GM21619 (cell line): ENCODE data around the gene TLDC2.
"Not testable (repeated sequence)": the region's sequence is repeated elsewhere in the genome, so short reads cannot be mapped to it uniquely, and the experiment has no call there.

ENCODE experiments used
- ATAC-seq: cut with Tn5 transposase; IDR thresholded peaks from one replicate; pipeline ENCODE4 v1.9.1; 2021; ENCODE audit not compliant: unreplicated experiment

Gene TLDC2

DNA sequence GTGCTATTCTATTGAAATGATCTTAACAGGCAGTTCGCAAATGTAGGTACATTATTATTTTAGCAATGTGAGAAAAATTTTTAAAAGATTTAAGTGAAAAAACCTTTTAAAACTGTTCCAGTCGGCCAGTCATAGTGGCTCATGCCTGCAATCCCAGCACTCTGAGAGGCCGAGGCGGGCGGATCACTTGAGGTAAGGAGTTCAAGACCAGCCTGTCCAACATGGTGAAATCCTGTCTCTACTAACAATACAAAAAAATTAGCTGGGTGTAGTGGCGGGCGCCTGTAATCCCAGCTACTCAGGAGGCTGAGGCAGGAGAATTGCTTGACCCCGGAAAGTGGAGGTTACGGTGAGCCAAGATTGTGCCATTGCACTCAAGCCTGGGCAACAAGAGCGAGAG is 29.6 kb downstream of the TLDC2 start:
- ATAC-seq: not testable (repeated sequence)

DNA sequence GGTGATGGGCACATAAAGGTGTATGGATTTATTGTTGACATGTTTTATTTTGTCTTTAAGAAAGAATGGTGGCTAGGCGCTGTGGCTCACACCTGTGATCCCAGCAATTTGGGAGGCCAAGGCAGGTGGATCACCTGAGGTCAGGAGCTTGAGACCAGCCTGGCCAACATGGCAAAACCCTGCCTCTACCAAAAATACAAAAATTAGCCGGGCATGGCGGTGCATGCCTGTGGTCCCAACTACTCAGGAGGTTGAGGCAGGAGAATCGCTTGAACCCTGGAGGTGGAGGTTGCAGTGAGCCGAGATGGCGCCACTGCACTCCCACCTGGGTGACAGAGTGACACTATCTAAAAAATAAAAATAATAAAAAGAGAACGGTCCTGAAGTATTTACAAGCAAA is 30.1 kb downstream of the TLDC2 start:
- ATAC-seq: not testable (repeated sequence)

DNA sequence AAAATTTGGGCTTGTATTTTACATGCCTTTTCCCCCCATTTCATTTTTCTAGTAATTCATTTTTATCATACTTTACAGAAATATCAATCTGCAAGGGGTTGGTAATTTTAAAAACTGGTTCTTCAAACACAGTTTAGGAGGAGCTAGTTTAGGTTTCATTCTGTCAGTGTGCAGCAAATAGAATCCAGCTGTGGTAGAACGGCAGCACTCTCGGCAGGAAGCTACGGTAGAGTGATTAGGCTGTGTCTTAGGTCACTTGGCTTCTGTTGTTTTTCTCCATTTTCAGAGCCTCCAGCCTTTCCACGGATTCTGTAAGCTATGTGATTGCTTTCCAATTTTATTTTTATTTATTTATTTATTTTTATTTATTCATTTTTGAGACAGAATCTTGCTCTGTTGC is 32.7 kb downstream of the TLDC2 start:
- ATAC-seq: no peak

- ATAC-seq: no peak
Observed at GRCh38 chr20:36916199-36916598, 40.3 kb downstream of the TLDC2 start.

DNA sequence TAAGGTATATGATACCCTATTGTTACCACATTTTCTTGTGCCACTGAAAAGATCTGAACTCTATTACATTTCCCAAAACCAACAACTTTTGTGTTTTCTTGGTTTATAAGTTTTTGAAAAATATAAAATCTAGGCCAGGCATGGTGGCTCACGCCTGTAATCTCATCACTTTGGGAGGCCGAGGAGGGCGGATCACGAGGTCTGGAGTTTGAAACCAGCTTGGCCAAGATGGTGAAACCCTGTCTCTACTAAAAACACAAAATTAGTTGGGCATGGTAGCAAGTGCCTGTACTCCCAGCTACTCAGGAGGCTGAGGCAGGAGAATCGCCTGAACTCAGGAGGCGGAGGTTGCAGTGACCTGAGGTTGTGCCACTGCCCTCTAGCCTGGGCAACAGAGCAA is 41.3 kb downstream of the TLDC2 start:
- no peak for ATAC-seq

- ATAC-seq: no peak
Observed at GRCh38 chr20:36917943-36918342, 42.0 kb downstream of the TLDC2 start.

GRCh38 chr20:36919715-36920333 is 43.9 kb downstream of the TLDC2 start:
- ATAC-seq: no peak

DNA sequence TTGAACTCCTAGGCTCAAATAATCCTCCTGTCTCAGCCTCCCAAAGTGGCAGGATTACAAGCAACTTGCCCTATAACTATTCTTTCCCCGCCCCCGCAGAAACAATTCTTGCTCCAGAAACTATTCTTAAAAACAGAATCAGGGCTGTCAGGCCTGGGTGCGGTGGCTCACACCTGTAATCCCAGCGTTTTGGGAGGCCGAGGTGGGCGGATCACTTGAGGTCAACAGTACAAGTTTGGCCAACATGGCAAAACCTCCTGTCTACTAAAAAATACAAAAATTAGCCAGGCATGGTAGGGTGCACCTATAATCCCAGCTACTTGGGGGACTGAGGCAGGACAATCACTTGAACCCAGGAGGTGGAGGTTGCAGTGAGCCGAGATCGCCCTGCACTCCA is 44.4 kb downstream of the TLDC2 start:
- ATAC-seq: no peak

GRCh38 chr20:36924167-36925045 is 48.5 kb downstream of the TLDC2 start:
- no peak for ATAC-seq

- no peak for ATAC-seq
Observed at GRCh38 chr20:36925234-36925633, 49.3 kb downstream of the TLDC2 start.

DNA sequence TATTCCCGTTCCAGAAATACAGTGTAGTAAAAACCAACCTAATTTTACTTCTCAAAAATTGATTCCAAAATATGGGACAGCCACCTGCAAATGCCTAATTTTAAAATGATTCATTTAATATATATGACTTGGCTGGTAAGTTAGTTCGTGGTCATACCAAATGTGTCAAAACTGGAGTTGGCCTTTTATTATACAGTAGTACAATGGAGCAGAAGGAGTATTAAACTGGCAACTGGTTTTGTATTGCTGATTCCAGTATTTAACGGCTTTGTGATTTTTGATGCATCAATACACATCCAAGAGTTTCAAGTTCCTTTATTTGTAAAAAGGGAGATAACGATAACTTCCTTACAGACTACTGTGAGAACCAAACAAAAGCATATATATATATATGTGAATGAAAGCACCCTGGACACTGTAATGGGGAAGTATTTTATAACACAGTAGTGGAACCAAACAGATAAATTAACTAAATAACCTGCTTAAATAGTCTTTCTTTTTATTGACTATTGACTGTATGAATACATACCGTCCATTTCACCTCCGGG is 50.8 kb downstream of the TLDC2 start:
- ATAC-seq: no peak

GRCh38 chr20:36927704-36928103 is 51.8 kb downstream of the TLDC2 start:
- ATAC-seq: no peak

GRCh38 chr20:36929290-36929689 is 53.4 kb downstream of the TLDC2 start:
- ATAC-seq: no peak

DNA sequence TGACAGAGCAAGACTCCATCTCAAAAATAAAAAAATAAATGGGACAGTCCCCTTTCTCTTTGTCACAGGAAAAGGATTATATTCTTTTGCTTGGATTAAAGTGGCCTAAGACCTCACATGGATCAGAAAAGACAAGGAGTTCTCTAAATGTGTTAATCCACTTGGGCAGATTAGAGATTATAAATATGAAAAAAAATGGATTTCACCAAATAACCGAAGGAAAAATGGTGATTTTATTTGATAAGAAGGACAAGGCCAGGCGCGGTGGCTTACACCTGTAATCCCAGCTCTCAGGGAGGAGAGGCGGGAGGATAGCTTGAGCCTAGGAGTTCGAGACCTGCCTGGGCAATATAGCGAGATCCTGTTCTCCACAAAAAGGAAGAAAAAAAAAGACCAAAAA is 53.8 kb downstream of the TLDC2 start:
- no peak for ATAC-seq

DNA sequence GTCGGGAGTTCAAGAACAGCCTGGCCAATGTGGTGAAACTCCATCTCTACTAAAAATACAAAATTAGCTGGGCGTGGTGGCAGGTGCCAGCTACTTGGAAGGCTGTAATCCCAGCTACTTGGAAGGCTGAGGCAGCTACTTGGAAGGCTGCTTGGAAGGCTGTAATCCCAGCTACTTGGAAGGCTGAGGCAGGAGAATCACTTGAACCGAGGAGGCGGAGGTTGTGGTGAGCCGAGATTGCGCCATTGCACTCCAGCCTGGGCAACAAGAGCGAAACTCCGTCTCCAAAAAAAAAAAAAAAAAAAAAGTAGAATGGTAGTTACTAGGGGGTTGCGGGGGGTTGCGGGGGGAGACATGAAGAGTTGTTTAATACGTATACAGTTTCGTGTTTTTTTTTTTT is 56.1 kb downstream of the TLDC2 start:
- not testable (repeated sequence) for ATAC-seq

DNA sequence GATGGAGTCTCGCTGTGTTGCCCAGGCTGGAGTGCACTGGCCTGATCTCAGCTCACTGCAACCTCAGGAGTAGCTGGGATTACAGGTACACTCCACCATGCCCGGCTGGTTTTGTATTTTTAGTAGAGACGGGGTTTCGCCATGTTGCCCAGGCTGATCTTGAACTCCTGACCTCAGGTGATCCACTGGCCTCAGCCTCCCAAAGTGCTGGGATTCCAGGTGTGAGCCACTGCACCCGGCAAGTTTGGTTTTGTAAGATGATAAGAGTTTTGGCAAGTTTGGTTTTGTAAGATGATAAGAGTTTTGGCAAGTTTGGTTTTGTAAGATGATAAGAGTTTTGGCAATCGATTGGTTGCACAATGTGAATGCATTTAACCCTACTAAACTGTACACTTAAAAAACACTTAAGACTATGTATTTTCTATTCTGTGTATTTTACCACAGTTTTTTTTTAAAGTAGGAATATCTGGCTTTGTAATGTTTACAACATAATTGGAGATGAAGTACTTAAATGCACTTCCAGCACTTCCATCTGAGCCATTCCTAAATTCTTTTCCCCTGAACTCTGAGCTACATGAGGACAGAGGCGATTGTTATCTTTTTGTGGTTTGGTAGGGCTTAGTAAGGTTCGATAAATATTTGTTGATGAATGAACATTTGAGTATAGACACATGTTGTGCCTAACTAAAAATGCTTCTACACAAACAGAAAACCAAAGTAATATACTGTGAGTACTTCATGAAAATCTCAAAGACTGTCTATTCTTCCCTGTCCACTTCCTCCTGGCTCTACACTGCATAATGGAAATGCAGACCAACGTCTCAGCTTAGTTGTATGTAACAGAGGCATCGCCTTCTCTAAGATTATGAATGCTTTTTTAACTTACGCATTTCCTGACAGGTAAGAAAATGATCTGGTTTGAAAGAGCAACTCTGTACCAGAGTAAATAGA is 56.8 kb downstream of the TLDC2 start:
- no peak for ATAC-seq

DNA sequence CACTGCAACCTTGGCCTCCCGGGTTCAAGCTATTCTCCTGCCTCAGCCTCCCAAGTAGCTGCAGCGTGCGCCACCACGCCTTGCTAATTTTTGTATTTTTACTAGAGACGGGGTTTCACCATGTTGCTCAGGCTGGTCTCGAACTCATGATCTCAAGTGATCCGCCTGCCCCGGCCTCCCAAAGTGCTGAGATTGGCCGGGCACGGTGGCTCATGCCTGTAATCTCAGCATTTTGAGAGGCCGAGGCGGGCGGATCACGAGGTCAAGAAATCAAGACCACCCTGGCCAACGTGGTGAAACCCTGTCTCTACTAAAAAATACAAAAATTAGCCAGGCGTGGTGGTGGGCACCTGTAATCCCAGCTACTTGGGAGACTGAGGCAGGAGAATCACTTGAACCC is 57.6 kb downstream of the TLDC2 start:
- ATAC-seq: not testable (repeated sequence)

DNA sequence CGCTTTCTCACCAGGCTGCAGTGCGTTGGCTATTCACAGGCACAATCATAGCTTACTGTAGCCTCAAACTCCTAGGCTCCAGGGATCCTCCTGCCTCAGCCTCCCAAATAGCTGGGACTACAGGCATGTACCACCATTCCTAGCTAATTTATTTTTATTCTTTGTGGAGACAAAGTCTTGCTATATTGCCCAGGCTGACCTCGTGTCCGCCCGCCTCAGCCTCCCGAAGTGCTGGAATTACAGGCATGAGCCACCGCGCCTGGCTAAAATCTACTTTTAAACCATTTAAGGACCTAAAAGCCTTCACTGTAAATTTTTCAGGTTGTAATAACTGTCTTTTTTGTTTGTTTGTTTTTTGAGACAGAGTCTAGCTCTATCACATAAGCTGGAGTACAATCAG is 60.4 kb downstream of the TLDC2 start:
- no peak for ATAC-seq

DNA sequence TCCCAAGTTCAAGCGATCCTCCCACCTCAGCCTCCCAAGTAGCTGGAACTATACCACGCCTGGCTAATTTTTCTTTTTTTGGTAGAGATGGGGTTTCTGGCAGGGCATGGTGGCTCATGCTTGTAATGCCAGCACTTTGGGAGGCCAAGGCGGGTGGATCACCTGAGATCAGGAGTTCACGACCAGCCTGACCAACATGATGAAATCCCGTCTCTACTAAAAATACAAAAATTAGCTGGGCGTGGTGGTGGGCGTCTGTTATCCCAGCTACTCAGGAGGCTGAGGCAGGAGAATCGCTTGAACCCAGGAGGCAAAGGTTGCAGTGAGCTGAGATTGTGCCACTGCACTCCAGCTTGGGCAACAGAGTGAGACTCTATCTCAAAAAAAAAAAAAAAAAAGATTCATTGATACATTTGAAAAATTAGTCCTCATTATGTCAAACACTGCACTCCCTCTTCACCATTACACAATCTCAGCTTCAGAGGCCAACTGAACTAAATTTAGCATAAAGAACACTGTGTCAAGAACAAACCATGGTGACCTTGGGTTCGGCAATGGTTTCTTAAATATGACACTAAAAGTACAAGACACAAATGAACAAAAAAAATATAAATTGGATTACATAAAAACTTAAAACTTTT is 60.9 kb downstream of the TLDC2 start:
- not testable (repeated sequence) for ATAC-seq

- no peak for ATAC-seq
Observed at GRCh38 chr20:36937402-36937770, 61.4 kb downstream of the TLDC2 start.

DNA sequence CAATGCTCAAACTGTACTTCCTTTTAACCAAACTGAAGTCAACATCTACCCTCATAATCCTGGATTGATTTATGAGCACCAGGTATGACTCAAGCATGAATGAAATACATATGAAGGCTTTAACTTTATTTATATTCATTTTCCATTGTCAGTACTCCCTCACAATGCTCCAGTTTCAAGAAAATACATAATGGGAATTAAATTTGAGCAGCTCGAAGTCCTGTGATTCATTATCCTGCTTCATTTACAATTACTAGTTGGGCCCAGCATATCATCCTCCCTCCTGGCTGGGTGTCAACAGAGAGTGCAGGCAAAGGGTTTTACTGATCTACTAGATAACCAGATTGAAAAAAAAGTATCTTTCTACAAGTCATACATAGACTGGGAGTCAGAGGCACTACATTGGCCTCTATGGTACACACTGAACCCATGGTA is 65.5 kb downstream of the TLDC2 start:
- ATAC-seq: no peak
